Subcutaneous adipose tissue (tissue), 4 donors: ENCODE results near the gene SLC6A17. TPM values are rescaled to one million over a fixed set of nuclear protein-coding genes. Genes with fewer than 3 reads are reported as not detected.

Experiments used
- total RNA-seq, 4 donors: library from RNA; depleted of rRNA; stranded (reverse); fragments of >200 nt; gene quantifications; one replicate each; pipeline ENCODE4 v1.1.0, GENCODE V29; 2016
- TF ChIP-seq, protein P1 (sequence below): fragments of 450-650 bp; IDR thresholded peaks from one replicate; pipeline ENCODE4 v1.5.1; 2016; ENCODE audit warnings: low read depth, mild to moderate bottlenecking, control low read depth, antibody characterized with exemption, moderate library complexity

SLC6A17 gene
- total RNA-seq, 4 donors from 2014 or later, result under 0.01 TPM; not detected in 3

- TF ChIP-seq, protein P1, sequence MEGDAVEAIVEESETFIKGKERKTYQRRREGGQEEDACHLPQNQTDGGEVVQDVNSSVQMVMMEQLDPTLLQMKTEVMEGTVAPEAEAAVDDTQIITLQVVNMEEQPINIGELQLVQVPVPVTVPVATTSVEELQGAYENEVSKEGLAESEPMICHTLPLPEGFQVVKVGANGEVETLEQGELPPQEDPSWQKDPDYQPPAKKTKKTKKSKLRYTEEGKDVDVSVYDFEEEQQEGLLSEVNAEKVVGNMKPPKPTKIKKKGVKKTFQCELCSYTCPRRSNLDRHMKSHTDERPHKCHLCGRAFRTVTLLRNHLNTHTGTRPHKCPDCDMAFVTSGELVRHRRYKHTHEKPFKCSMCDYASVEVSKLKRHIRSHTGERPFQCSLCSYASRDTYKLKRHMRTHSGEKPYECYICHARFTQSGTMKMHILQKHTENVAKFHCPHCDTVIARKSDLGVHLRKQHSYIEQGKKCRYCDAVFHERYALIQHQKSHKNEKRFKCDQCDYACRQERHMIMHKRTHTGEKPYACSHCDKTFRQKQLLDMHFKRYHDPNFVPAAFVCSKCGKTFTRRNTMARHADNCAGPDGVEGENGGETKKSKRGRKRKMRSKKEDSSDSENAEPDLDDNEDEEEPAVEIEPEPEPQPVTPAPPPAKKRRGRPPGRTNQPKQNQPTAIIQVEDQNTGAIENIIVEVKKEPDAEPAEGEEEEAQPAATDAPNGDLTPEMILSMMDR, result no peak
Measured at GRCh38 chr1:110186558-110186957, 36.3 kb downstream of the SLC6A17 start.

DNA sequence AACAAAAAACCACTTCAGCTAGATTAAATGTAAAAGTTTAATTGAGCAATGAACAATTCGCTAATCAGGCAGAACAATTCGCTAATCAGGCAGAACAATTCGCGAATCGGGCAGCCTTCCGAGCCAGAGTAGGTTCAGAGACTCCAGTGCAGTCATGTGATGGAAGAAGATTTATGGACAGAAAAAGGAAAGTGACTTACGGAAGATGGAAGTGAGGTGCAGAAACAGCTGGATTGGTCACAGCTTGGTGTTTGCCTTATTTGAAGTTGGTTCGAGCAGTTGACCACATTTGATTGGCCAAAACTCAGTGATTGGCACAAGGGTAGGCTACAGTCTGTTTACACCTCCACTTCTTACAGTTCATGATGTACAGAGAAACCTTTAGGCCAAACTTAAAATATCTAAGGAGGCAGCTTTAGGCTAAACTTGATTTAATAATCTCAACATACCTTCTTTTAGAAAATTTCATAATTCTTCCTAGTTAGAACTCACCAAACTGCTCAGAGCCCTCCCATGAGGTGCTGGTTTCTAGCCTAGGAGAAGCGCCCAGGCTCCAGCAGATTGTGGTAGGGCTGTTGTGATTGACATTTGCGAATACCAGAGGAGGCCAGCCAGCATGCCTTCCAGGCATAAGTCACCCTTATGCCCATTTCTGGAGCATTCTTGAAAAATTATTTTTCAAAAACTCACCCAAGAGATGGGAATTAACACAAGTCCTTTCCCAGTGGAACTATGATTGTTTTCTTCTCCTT, 37.0 kb downstream of the SLC6A17 start:
- TF ChIP-seq, protein P1, result no peak

DNA sequence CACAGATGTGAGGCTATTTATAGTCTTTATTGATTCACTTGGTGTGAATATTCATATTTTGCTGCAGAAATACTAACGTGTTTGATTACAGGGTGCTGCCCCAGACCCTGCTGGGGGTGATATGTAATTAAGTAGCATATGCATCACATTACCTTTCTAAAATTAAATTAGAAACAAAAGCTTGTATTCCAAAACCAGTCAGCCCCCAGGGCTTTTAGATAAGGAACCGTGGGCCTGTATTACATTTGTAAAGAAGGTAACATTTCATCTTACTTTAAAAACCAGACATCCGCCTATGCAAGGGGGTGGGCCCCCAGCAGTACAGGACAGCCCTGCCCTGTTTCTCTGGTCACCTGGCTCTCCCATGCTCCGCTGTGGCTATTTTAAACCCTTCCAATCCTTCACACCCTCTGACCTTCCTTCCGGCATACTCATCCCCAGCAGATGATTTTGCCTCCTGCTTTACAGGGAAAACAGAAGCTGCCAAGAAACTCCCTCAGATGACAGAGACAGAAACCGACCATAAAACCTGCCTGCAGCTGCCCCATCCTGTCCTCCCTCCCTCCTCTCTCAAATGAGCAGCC, 37.8 kb downstream of the SLC6A17 start:
- TF ChIP-seq, protein P1, result no peak

- TF ChIP-seq, protein P1, result no peak
Measured at GRCh38 chr1:110189181-110189580, 38.9 kb downstream of the SLC6A17 start.

- TF ChIP-seq, protein P1, result no peak
Measured at GRCh38 chr1:110190282-110190929, 40.1 kb downstream of the SLC6A17 start.

DNA sequence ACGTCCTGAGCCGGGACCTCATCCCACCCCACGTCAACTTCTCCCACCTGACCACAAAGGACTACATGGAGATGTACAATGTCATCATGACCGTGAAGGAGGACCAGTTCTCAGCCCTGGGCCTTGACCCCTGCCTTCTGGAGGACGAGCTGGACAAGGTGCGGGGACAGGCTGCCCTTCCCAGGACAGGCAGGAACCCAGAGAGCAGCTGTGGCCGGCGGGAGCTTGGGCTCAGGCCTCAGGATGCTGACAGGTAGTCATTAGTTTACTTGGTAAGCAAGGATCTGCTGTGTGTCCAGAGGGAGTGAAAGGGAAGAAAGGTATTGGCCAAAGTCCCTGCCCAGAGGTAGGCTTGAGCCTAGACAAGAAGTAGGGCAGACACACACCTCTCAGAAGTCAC, 42.2 kb downstream of the SLC6A17 start:
- TF ChIP-seq, protein P1, result no peak

GRCh38 chr1:110195196-110195595, 44.9 kb downstream of the SLC6A17 start:
- TF ChIP-seq, protein P1, result no peak
